HL-60/S4 (cell line): ENCODE measurements around the gene WASL.

Experiments
- in situ Hi-C: fragments of 300-500 bp; cut with MboI; formaldehyde crosslinking; loops from 2 replicates; pipeline ENCODE4 v1.14.3; 2022; ENCODE audit warnings: low sequenced_read_pairs

The WASL gene

DNA sequence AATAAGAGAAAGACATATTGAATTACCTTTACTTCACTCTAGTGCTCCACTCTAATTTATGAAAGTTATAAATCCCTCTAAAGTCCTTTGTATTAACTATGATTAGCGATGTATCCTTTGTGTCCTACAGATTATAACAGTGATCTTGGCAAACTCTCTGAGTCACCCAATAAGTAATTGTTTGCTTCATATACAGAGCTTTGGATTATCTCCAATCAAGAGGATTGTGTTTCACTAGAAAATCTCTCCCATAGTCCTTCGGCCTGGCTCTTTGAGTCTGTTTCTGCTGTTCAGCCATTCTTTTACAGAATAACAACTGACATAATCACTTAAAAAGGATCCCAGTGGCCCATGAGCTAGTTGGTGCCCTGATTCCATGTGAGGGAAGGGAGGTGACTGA lies 83.6 kb downstream of the WASL start:
- in situ Hi-C loops: no loop called here

DNA sequence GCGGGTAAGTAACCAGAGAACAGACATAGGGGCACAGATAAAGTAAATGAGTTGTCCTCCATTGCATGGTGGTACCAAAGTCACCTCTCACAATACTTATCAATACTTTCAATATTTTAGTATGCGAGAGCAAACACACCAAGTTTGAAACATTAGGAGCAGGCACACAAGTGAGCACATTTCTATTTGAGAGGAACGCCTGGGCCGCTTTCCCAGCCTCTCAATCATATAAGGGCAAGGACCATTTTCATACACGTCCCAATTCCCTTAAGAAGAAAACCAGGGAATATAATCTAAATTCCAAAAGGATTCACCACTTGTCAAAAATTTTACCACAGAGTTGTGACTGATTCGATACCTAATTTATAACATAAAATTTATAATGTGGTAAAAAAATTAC lies 85.6 kb downstream of the WASL start:
- in situ Hi-C loops: no loop called here

DNA sequence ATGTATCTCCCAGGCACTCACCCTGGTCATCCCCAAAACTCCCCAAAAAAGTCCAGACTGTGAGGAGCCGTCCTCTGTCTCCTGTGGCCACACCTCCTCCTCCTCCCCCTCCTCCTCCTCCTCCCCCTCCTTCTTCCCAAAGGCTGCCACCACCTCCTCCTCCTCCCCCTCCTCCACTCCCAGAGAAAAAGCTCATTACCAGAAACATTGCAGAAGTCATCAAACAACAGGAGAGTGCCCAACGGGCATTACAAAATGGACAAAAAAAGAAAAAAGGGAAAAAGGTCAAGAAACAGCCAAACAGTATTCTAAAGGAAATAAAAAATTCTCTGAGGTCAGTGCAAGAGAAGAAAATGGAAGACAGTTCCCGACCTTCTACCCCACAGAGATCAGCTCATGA lies 86.0 kb downstream of the WASL start:
- in situ Hi-C loops: no loop called here

DNA sequence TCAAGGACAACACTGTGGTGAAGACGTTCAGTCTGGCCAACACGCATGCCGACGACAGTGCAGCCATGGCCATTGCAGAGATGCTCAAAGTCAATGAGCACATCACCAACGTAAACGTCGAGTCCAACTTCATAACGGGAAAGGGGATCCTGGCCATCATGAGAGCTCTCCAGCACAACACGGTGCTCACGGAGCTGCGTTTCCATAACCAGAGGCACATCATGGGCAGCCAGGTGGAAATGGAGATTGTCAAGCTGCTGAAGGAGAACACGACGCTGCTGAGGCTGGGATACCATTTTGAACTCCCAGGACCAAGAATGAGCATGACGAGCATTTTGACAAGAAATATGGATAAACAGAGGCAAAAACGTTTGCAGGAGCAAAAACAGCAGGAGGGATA lies 86.5 kb downstream of the WASL start:
- in situ Hi-C loops: no loop called here

DNA sequence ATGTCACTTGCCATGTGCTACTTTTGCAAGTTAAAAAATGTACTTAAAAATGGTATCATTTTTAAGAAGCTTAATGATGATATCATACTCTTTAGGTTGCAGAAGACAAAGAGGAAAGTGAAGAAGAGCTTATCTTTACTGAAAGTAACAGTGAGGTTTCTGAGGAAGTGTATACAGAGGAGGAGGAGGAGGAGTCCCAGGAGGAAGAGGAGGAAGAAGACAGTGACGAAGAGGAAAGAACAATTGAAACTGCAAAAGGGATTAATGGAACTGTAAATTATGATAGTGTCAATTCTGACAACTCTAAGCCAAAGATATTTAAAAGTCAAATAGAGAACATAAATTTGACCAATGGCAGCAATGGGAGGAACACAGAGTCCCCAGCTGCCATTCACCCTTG lies 87.0 kb downstream of the WASL start:
- in situ Hi-C loops: no loop called here

DNA sequence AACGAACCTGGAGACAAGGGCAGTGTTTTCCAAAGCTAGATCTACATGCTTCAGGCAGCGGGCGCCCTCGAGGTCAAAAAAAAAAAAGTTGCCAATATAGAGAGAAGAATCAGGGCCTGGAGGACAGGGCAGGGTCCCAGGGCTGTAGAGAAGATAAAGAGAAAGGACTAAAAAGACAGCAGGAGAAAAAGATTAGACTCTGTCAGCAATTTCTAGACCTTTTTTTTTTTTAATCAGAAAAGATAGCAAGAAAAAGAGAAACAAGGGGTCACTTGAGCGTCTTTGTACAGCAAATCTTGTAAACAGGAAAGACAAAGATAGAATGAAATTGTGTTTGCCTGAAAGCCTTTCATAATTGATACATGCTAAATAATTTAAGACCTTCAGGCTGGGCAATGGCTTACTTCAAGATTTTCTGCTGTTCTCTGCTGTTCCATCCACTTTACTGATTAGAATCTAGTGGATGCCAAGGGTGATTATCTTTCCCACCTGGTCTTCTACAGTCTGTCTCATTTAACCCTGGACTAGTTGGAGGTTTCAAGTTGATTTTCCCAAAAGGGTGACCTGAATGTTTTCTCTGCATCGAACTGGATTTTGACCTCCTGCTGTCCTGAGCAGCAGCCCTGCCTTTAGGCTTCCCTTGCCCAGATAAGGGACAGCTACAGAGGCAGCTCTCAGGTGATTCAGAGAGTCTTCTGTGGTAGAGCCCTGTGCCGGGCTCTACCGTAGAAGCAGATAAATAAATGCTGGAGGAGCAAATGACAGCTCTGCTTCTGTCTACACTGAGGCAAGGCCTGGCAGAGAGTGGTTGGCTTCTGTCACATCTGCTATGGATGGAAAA lies 88.1 kb downstream of the WASL start:
- in situ Hi-C loops: no loop called here

DNA sequence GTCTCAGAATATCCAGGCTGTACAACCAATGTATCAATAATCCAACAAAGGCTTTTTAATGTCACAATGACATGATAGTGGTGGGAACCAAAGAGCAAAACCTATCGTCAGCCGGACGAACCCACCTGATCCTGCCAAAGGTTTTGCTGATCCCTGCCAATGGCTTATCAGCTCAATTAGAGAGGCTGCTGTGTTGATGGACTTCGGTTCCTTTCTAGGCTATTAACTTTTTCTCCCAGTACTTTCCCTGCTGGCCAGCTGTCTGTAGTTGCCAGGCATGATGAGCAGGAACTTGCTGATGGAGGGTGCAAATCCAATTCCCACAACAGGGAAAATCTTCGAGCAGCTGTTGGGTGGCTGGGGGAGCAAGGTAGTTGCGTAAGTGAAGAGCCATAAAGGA lies 90.8 kb downstream of the WASL start:
- in situ Hi-C loops: no loop called here

DNA sequence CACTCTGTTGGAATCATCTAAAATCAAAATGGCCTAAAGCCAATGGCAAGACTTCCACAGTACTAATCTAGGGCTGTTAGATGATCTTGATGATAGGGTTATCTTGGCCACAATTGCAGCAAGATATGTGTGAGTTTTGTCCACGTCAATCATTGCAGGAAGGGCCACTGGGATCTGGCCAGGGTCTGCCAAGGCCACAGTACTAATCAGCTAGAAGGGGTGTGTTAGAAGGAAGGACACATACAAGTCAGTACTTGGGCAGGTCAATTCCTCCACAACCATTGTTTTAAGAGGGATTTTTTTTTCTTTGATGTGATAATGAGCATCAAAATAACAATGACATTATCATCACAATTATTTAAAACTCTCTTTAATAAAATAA lies 91.5 kb downstream of the WASL start:
- in situ Hi-C loops: no loop called here

DNA sequence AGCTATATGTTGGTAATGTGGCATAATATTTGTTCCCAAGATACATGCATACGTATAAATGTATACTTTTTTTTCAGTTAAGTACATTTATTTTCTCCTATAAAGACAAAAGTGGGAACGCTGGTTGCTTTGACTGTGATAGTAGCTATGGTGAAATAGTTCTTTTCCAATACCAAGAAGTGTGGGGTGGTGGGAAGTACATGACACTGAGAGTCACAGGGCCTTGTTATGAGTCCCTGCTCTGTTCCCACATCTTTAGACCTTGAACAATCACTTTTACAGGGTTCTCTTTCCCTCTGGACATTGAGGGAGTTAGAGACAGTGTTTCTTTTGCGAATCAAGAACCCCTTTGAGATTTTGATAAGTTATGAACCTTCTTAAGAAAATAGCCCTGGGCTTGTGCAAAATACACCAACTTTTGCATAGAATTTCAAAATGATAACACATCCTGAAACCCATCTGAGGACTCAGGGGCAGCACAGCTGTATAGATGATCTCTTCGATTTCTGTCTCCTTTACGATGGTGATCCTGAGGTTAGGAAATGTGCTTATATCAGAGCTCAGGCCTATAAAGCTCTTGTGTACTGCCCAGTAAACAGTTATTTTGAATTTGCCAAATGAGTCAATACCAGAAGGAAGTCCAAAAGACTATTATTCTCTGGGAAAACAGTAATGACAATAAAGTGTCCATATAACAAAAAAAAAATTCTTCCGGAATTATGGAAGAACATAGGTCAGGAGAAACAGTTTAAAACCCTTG lies 92.1 kb downstream of the WASL start:
- in situ Hi-C loops: no loop called here

DNA sequence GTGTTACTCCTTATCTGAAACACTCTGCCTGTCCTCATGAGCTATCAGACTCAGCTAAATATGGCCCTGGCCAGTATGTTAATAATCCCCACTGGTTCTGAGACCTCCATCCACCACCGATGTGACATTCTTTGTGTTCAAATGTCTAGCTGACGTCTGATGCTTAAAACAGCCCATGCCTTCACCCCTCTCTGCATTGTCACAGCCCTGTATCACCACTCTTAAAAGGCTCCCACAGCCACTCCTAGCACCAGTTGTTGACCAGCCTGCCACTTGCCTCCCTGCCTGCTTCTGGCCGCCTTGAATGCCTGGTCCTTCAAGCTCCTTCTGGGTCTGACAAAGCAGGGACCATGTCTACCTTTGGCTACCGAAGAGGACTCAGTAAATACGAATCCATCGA lies 93.2 kb downstream of the WASL start, which contains the start of gene LMOD2:
Gene LMOD2, plus strand, starts transcription at position 253 of the 400 bp plus-strand sequence. Its CDS starts 98 bp downstream, at position 351.
- in situ Hi-C loops: no loop called here

DNA sequence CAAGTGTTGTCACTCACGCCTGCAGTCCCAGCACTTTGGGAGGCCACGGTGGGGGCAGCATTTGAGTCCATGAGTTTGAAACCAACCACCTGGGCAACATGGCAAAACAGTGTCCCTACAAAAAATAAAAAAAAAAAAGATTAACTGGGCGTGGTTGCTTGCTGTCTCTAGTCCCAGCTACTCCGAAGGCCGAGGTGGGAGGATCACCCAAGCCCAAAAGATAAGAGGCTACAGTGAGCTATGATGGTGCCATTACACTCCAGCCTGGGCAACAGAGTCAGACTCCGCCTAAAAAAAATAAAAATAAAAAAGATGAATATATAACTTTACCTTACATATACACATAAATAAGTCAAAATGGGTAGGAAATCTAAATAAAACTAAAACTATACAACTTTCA lies 95.6 kb downstream of the WASL start:
- in situ Hi-C loops: no loop called here

DNA sequence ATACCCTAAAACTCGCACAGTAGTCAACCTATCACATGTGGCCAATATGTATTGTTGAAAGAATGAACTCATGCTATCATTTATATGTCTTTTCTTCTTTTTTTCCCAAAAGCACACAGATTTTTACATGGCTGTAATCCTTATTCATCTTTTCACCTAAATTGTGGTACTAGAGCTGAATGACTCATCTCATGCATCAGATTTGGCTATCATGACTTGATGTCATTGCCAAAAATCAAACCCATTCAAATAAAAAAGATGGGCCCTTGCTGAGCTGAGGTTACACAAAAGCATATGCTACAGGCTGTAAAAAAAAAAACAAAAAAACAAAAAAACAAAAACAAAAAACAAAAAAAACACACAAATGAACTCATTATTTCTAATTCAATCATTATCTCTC lies 96.4 kb downstream of the WASL start:
- in situ Hi-C loops: no loop called here

DNA sequence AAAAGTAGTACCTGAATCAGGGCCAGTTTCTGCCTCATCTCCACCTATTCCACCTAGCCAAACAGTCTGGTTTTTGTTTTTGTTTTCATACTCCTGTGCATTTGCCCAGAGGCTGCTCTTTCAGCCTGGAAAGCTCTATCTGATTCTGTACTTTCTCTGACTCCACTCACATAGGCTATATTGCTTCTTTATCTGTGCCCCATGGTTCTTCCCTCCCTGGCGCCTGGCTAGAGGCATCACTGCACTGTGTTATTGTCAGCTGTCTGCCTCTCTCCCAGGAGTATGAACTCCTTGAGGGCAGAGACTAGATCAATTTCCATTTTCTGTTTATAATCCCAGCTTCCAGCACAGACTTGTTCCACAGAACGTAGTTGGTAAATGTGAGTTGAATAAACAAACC lies 98.2 kb downstream of the WASL start:
- in situ Hi-C loops: no loop called here

DNA sequence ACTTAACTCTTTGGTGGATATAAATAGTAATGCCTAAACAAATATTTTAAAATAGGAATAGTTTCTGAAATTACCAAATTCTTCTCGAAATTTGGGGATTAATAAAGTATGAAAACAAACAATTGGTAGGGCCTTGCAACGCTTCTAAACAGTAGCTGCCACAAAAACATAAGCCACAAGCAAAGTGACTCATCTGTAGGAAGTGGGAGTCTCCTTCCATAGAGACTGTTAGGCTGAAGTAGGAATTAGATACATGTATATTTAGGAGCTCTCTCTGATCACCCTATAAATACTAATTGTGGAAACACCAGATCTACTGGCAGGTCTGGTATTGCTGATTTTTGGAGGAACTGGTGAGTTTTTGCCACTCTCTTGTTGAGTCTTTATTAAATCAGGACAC lies 98.8 kb downstream of the WASL start:
- in situ Hi-C loops: no loop called here

DNA sequence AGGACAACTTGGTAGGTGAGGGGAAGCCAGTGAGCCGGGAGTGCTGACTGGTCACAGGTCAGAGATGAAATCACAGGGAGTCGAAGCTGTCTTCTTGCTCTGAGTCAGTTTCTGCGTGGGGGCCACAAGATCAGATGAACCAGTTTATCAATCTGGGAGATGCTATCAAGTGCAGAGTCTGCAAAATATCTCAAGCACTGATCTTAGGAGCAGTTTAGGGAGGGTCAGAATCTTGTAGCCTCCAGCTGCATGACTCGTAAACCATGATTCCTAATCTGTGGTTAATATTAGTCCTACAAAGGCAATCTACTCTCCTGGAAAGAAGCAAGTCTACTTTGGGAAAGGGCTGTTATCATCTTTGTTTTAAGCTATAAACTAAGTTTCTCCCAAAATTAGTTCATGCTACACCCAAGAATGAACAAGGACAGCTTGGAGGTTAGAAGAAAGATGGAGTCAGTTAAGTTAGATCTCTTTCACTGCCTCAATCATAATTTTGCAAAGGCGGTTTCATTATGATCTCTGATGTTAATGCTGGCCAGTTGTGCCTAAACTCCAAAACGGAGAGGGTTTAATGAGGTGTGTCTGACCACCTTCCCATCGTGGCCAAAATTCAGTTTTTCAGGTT lies 101.6 kb downstream of the WASL start:
- in situ Hi-C loops: no loop called here

DNA sequence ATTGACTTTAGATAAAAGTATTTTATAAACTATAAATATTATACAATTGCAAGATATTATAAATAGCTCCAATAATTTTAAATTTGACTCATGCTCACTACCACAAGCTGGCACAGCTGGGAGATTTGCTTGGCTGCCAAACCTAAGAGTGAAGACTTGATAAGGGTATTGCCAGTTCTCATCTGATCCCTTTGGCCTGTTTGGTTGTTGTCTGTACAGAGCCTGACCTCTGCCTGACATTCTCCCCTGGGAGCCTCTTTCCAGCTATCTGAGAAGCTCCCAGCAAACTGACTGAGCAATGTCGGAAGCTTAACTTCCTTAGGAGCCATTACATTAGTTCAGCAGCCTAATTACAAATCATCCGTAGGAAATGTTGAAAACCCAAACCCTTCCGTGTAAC lies 103.3 kb downstream of the WASL start:
- in situ Hi-C loops: no loop called here

DNA sequence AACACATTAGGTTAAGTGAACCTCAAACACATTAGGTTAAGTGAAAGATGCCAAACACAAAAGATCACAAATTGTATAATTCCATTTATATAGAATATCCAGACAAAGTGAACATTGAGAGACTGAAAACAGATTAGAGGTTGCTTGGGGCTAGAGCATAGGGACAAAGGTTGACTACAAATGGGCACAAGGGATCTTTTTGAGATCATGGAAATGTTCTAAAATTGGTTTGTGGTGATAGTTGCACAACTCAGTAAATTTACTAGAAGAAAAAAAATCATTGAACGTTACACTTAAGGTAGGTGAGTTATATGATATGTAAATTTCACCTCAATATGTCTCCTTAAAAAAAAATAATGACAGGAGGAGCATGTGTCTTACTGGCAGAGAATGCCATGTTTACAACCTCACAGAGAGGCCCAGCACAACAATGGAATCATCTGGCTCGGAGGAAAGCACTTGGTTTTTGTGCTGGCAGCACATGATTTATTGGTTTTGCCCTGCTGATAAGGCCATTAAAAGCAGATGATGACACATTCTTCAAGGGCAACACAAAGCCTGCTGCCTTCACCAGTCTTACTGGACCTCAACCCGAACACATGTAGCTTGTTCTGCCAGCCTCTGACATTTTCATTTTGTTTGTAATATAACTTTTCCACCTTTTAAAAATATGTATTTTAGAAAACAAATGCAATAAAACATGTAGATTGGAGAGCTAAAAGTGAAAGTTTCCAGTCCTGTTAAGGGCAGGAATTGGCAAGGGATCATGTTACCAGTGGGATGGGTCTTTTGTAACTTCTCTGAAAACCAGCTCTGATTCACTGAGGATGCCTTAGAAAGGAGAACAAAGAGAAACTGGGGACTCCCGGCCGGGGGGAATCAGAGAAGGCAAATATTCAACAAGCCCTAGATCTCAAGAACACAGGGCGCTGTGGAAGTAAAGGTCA lies 105.0 kb downstream of the WASL start:
- in situ Hi-C loops: no loop called here

DNA sequence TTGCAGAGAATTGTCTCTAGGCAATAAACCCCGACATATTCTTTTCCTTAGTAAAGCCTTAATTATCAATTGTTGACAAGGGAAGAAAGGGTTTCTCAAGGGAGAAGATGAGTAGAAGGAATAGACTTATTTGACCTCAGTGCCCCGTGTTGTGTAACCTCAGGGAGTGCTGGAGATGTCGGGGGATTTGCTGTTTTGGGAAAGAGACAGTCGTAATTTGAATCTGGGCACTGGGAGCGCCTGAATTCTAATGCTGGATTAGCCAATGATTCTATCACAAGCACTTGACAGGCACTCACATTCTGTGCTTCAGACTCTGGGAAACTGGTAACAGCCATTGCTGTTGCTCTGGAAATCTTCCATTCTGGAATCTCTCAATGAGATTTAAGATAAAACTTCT lies 106.9 kb downstream of the WASL start:
- in situ Hi-C loops: no loop called here

DNA sequence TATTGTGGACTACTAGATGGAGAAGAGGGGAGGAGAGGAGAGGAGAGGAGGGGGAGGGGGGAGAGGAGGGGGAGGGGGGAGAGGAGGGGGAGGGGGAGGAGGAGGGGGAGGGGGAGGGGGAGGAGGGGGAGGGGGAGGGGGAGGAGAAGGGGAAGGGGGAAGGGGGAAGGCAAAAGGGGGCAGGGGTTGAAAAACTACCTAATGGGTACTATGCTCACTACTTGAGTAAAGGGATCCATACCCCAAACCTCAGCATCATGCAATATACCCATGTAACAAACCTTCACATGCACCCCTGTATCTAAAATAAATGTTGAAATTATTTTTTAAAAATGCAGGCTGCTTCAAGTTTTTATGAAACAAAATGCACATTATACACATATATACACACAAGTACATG lies 108.2 kb downstream of the WASL start:
- in situ Hi-C loops: no loop called here

DNA sequence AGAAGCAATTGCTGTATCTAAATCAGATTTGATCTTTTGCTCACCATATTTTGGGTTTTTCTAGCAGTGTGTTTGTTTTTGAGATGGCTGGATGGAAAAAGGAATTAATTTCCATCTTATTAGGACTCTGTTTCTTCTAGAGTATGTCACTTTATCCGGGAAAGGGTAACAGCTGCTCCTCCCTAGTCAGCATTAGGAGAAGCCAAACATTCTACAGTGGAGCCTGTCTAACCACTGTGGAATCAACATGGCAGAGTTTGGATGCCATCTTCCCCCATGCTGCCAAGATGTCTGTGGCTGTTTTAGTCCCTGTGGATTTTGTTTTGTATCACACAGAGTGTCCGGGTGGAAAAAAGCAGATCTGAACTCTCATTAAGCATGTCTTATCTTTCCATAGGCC lies 109.2 kb downstream of the WASL start:
- in situ Hi-C loops: no loop called here

DNA sequence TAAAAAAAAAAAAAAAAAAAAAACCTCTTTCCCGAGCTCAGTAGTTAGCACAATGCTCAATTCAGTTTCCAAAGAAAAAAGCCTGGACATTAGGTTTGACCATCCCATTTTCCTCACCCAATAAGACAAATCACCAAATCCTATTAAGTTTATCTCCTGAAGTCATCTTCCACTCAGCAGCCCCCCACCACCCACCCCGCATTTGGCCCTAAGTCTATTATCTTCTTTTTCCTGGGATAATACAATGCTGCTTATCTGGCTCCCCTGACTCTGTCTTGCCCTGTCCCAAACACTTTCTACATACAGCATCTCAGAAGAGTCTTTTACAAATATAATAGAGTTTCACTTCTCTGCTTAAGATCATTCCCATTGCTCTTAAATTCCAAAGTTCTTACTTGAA lies 110.9 kb downstream of the WASL start:
- in situ Hi-C loops: no loop called here
